CD4-positive, alpha-beta memory T cell (primary cell): ENCODE results near the gene LRRC28. TPM values are rescaled to one million over a fixed set of nuclear protein-coding genes. Genes with fewer than 3 reads are reported as not detected.

Experiments
- CTCF ChIA-PET: fragments of 350-600 bp; sonication (Branson Sonifier 250); formaldehyde crosslinking; loops from one replicate; lab custom pipeline; 2021; ENCODE audit warnings: inconsistent platforms; ENCODE audit not compliant: partially characterized antibody; lab: Charles Lee
- POLR2A ChIA-PET: fragments of 350-600 bp; sonication (Branson Sonifier 250); formaldehyde crosslinking; loops from one replicate; lab custom pipeline; 2021; ENCODE audit not compliant: partially characterized antibody; lab: Charles Lee
- DNase-seq, 5 donors: peaks; one replicate each; pipeline versions ENCODE4 v3.0.0 to v3.0.0-alpha.2; 2020 to 2022; ENCODE audit warnings: mixed read lengths in 1 of 5
- H3K27ac ChIP-seq: one replicate; pipeline ENCODE4 v1.7.0; 2013; ENCODE audit warnings: low read depth, low read length
- H3K27me3 ChIP-seq: 2 replicates; pipeline ENCODE4 v1.7.0; 2013; ENCODE audit warnings: mild to moderate bottlenecking, low read length, moderate library complexity; ENCODE audit not compliant: insufficient read depth
- H3K36me3 ChIP-seq: 2 replicates; pipeline ENCODE4 v1.7.0; 2013; ENCODE audit warnings: mild to moderate bottlenecking, low read length, moderate library complexity; ENCODE audit not compliant: insufficient read depth
- H3K4me1 ChIP-seq: 2 replicates; pipeline ENCODE4 v1.7.0; 2013; ENCODE audit warnings: mild to moderate bottlenecking, low read length, moderate library complexity; ENCODE audit not compliant: insufficient read depth
- H3K4me3 ChIP-seq, 2 donors: one replicate each; pipeline ENCODE4 v1.7.0; 2013; ENCODE audit warnings: low read length in 2 of 2, mild to moderate bottlenecking in 1 of 2
- H3K9me3 ChIP-seq, 2 donors: one replicate each; pipeline ENCODE4 v1.7.0; 2013; ENCODE audit warnings: low read length in 2 of 2, control low read depth in 1 of 2; ENCODE audit not compliant: control insufficient read depth in 1 of 2
- H3K27ac Mint-ChIP-seq, 7 donors: one replicate each; pipeline ENCODE4 v1.8.0; 2020 to 2021; ENCODE audit warnings: mixed read lengths in 7 of 7, mild to moderate bottlenecking in 6 of 7, inconsistent platforms in 3 of 7, moderate library complexity in 3 of 7
- H3K27me3 Mint-ChIP-seq, 2 donors: one replicate each; pipeline ENCODE4 v1.8.0; 2020 to 2021; ENCODE audit warnings: mixed read lengths in 2 of 2
- H3K36me3 Mint-ChIP-seq, 2 donors: one replicate each; pipeline ENCODE4 v1.8.0; 2020 to 2021; ENCODE audit warnings: mixed read lengths in 2 of 2, inconsistent platforms in 1 of 2, mild to moderate bottlenecking in 1 of 2
- H3K4me1 Mint-ChIP-seq, 4 donors: one replicate each; pipeline ENCODE4 v1.8.0; 2020 to 2021; ENCODE audit warnings: mixed read lengths in 4 of 4, mild to moderate bottlenecking in 1 of 4
- H3K4me3 Mint-ChIP-seq, 8 donors: one replicate each; pipeline ENCODE4 v1.8.0; 2020 to 2021; ENCODE audit warnings: mixed read lengths in 8 of 8, mild to moderate bottlenecking in 7 of 8, moderate library complexity in 6 of 8, inconsistent platforms in 3 of 8
- H3K9me3 Mint-ChIP-seq, 8 donors: one replicate each; pipeline ENCODE4 v1.8.0; 2020 to 2021; ENCODE audit warnings: mixed read lengths in 8 of 8, mild to moderate bottlenecking in 5 of 8, inconsistent platforms in 3 of 8, moderate library complexity in 1 of 8
- intact Hi-C: fragments of 100-400 bp; cut with micrococcal nuclease; formaldehyde crosslinking; loops from one replicate; pipeline ENCODE4 v1.15.1; 2023
- polyA plus RNA-seq, 2 donors: library from polyadenylated mRNA; unstranded; fragments of 300-500 nt; fragmentation: Illumina TruSeq; gene quantifications; one replicate each; pipeline ENCODE4 v1.2.3, GENCODE V29; 2021
- total RNA-seq, 2 experiments: library from RNA; stranded (reverse); gene quantifications; one replicate each; pipeline ENCODE4 v1.2.3, GENCODE V29; 2021

LRRC28 gene
- total and polyA plus RNA-seq, 4 experiments from 2014 or later, result 16.4 to 27.1 (median 19.2) TPM

- CTCF ChIA-PET, result no interaction called here
Measured at GRCh38 chr15:99312228-99312627, 60.9 kb downstream of the LRRC28 start.

GRCh38 chr15:99312794-99313193 lies 61.5 kb downstream of the LRRC28 start:
- no peaks in the 10 kb centered on the region for H3K4me1 ChIP-seq
- POLR2A ChIA-PET, result no interaction called here

More at GRCh38 chr15:99312228-99312627, 60.9 kb downstream of the LRRC28 start:
- intact Hi-C loops, result no loop called here
- Histone ChIP-seq H3K27ac (no peak overlapping the region), H3K27me3 (no peaks in the 10 kb centered on the region), H3K36me3 (no peaks in the 10 kb centered on the region), H3K4me1 (no peaks in the 10 kb centered on the region), H3K9me3 (no peaks in the 10 kb centered on the region), H3K4me3 (no peak overlapping the region)
- POLR2A ChIA-PET, result no interaction called here
- no peak overlapping the region for H3K27ac Mint-ChIP-seq
- DNase-seq, result no peak
- H3K4me1 Mint-ChIP-seq, result no peaks in the 10 kb centered on the region
- peaks cover 10 to 42% of the 10 kb centered on the region in 2 donors for H3K36me3 Mint-ChIP-seq
- no peaks in the 10 kb centered on the region for H3K27me3 Mint-ChIP-seq
- no peak overlapping the region for H3K4me3 Mint-ChIP-seq
- peaks cover 2 to 15% (median 8%) of the 10 kb centered on the region in 8 donors for H3K9me3 Mint-ChIP-seq

GRCh38 chr15:99315636-99316035 lies 64.4 kb downstream of the LRRC28 start:
- Histone ChIP-seq H3K9me3 (no peaks in the 10 kb centered on the region), H3K4me1 (no peaks in the 10 kb centered on the region), H3K4me3 (no peak overlapping the region), H3K27me3 (no peaks in the 10 kb centered on the region), H3K36me3 (no peaks in the 10 kb centered on the region), H3K27ac (no peak overlapping the region)
- ChIA-PET CTCF (no interaction called here), POLR2A (no interaction called here)
- intact Hi-C loops, result no loop called here
- no peak overlapping the region for H3K4me3 Mint-ChIP-seq
- H3K27ac Mint-ChIP-seq, result no peak overlapping the region
- peaks cover 2 to 15% (median 8%) of the 10 kb centered on the region in 8 donors for H3K9me3 Mint-ChIP-seq
- H3K4me1 Mint-ChIP-seq, result no peaks in the 10 kb centered on the region
- peaks cover 10 to 29% of the 10 kb centered on the region in 2 donors for H3K36me3 Mint-ChIP-seq
- H3K27me3 Mint-ChIP-seq, result no peaks in the 10 kb centered on the region
- DNase-seq, result no peak

More at GRCh38 chr15:99312794-99313193, 61.5 kb downstream of the LRRC28 start:
- CTCF ChIA-PET, result no interaction called here
- no peaks in the 10 kb centered on the region for H3K27me3 Mint-ChIP-seq
- H3K4me3 Mint-ChIP-seq, result no peak overlapping the region
- intact Hi-C loops, result no loop called here
- no peak overlapping the region for H3K27ac Mint-ChIP-seq
- DNase-seq, result no peak
- H3K4me1 Mint-ChIP-seq, result no peaks in the 10 kb centered on the region
- Histone ChIP-seq H3K4me3 (no peak overlapping the region), H3K36me3 (no peaks in the 10 kb centered on the region), H3K9me3 (no peaks in the 10 kb centered on the region), H3K27me3 (no peaks in the 10 kb centered on the region), H3K27ac (no peak overlapping the region)
- H3K9me3 Mint-ChIP-seq, result peaks cover 2 to 15% (median 8%) of the 10 kb centered on the region in 8 donors
- H3K36me3 Mint-ChIP-seq, result peaks cover 10 to 38% of the 10 kb centered on the region in 2 donors

- CTCF ChIA-PET, result no interaction called here
- POLR2A ChIA-PET, result no interaction called here
- H3K36me3 ChIP-seq, result no peaks in the 10 kb centered on the region
Measured at GRCh38 chr15:99320374-99321215, 69.3 kb downstream of the LRRC28 start.

GRCh38 chr15:99321468-99321867 lies 70.2 kb downstream of the LRRC28 start:
- ChIA-PET POLR2A (no interaction called here), CTCF (no interaction called here)
- H3K9me3 ChIP-seq, result no peaks in the 10 kb centered on the region
- H3K4me3 ChIP-seq, result no peak overlapping the region
- Mint-ChIP-seq H3K4me1 (peaks cover 0 to 4% (median 0%) of the 10 kb centered on the region in 4 donors), H3K27ac (no peak overlapping the region), H3K4me3 (no peak overlapping the region), H3K9me3 (no peaks in the 10 kb centered on the region), H3K36me3 (peaks cover 0 to 3% of the 10 kb centered on the region in 2 donors), H3K27me3 (no peaks in the 10 kb centered on the region)
- no peak overlapping the region for H3K27ac ChIP-seq
- H3K36me3 ChIP-seq, result no peaks in the 10 kb centered on the region
- intact Hi-C loops, result no loop called here
- no peaks in the 10 kb centered on the region for H3K27me3 ChIP-seq
- no peaks in the 10 kb centered on the region for H3K4me1 ChIP-seq
- DNase-seq, result no peak

More at GRCh38 chr15:99320374-99321215, 69.3 kb downstream of the LRRC28 start:
- Histone ChIP-seq H3K4me3 (no peak overlapping the region), H3K4me1 (no peaks in the 10 kb centered on the region), H3K27ac (no peak overlapping the region), H3K27me3 (no peaks in the 10 kb centered on the region), H3K9me3 (no peaks in the 10 kb centered on the region)
- intact Hi-C loops, result no loop called here
- H3K27ac Mint-ChIP-seq, result no peak overlapping the region
- DNase-seq, result no peak
- peaks cover 0 to 4% (median 0%) of the 10 kb centered on the region in 4 donors for H3K4me1 Mint-ChIP-seq
- H3K27me3 Mint-ChIP-seq, result no peaks in the 10 kb centered on the region
- H3K9me3 Mint-ChIP-seq, result no peaks in the 10 kb centered on the region
- H3K4me3 Mint-ChIP-seq, result no peak overlapping the region
- H3K36me3 Mint-ChIP-seq, result peaks cover 0 to 4% of the 10 kb centered on the region in 2 donors

- ChIA-PET CTCF (no interaction called here), POLR2A (interaction anchor here (1.4 kb wide), 1 partner anchor 11 kb away, joined by 3 read pairs; no protein-coding TSS in a partner anchor)
- Mint-ChIP-seq H3K27ac (no peak overlapping the region), H3K27me3 (no peaks in the 10 kb centered on the region), H3K36me3 (peaks cover 0 to 3% of the 10 kb centered on the region in 2 donors), H3K4me1 (peaks cover 0 to 4% (median 0%) of the 10 kb centered on the region in 4 donors), H3K9me3 (no peaks in the 10 kb centered on the region), H3K4me3 (no peak overlapping the region)
- H3K4me1 ChIP-seq, result no peaks in the 10 kb centered on the region
- no peak overlapping the region for H3K27ac ChIP-seq
- H3K9me3 ChIP-seq, result no peaks in the 10 kb centered on the region
- no peaks in the 10 kb centered on the region for H3K27me3 ChIP-seq
- no peak for DNase-seq
- intact Hi-C loops, result no loop called here
- H3K4me3 ChIP-seq, result no peak overlapping the region
- no peaks in the 10 kb centered on the region for H3K36me3 ChIP-seq
Measured at GRCh38 chr15:99322643-99323405, 71.5 kb downstream of the LRRC28 start.

- no peaks in the 10 kb centered on the region for H3K4me1 ChIP-seq
- no peak for DNase-seq
- H3K9me3 ChIP-seq, result no peaks in the 10 kb centered on the region
- intact Hi-C loops, result no loop called here
- Mint-ChIP-seq H3K4me3 (no peak overlapping the region), H3K4me1 (peaks cover 0 to 4% (median 0%) of the 10 kb centered on the region in 4 donors), H3K27ac (no peak overlapping the region), H3K27me3 (no peaks in the 10 kb centered on the region), H3K36me3 (peaks cover 0 to 3% of the 10 kb centered on the region in 2 donors), H3K9me3 (no peaks in the 10 kb centered on the region)
- no peaks in the 10 kb centered on the region for H3K27me3 ChIP-seq
- CTCF ChIA-PET, result no interaction called here
- H3K36me3 ChIP-seq, result no peaks in the 10 kb centered on the region
- H3K4me3 ChIP-seq, result no peak overlapping the region
- POLR2A ChIA-PET, result interaction anchor here (1.4 kb wide), 1 partner anchor 10 kb away, joined by 3 read pairs; no protein-coding TSS in a partner anchor
- no peak overlapping the region for H3K27ac ChIP-seq
Measured at GRCh38 chr15:99324082-99324620, 72.9 kb downstream of the LRRC28 start.
